Measurements from ENCODE around the gene CDH4.

GRCh38 chr20:61699495-61700374 lies 447.7 kb downstream of the CDH4 start:
- no peak for TF ChIP-seq CTCF (IDR thresholded peaks at IDR 0.05)
- no peak for TF ChIP-seq EZH2 (IDR thresholded peaks at IDR 0.05; ENCODE audit: borderline replicate concordance, insufficient read depth, low read depth, low read length, poor library complexity, severe bottlenecking)

All from B cell (primary cell).